NOMO-1 treated with dmso at 0.1 percent for 144 hours (cell line): ENCODE results near the gene SH2B3.
A peak's percentile ranks its signal among the peaks of the same experiment; 100 is the strongest.

Experiments
- DNase-seq: peaks from one replicate; lab custom pipeline; 2025; ENCODE audit not compliant: unreplicated experiment; lab: John Stamatoyannopoulos, UW

SH2B3 gene

GRCh38 chr12:111443586-111443985 is 37.9 kb downstream of the SH2B3 start:
- peak; percentile 5 for DNase-seq

- no peak for DNase-seq
Observed at GRCh38 chr12:111444314-111444924, 38.7 kb downstream of the SH2B3 start.

GRCh38 chr12:111444925-111445725 is 39.4 kb downstream of the SH2B3 start:
- DNase-seq = peak; percentile 88

- DNase-seq = no peak
Observed at GRCh38 chr12:111445726-111446581, 40.2 kb downstream of the SH2B3 start.

DNA sequence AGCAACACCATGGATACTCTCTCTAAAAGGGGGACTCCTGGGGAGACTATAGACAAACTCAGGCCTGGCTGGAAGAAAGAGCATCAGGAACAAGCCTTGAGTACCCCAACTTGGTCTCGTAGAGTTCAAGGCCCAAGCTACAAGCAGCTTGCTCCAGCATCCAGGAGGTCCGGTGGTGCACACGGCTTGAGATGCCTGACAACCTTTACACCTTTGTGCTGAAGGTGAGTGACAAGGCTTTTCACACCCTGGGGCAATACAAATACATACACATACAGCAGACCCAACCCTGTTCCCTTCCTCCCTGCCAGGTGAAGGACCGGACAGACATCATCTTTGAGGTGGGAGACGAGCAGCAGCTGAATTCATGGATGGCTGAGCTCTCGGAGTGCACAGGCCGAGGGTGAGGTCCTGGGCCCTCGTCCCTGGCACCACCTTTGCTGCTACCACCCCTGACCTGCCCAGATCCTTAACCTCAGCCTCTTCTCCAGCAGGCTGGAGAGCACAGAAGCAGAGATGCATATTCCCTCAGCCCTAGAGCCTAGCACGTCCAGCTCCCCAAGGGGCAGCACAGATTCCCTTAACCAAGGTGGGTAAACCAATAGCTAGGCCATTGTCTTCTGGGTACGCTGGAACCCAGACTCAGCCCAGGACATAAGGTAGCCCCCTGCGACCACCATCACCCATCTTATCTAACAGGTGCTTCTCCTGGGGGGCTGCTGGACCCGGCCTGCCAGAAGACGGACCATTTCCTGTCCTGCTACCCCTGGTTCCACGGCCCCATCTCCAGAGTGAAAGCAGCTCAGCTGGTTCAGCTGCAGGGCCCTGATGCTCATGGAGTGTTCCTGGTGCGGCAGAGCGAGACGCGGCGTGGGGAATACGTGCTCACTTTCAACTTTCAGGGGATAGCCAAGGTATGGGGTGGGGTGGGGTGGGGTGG is 41.2 kb downstream of the SH2B3 start:
- no peak for DNase-seq

GRCh38 chr12:111447571-111448265 is 42.0 kb downstream of the SH2B3 start:
- no peak for DNase-seq

DNA sequence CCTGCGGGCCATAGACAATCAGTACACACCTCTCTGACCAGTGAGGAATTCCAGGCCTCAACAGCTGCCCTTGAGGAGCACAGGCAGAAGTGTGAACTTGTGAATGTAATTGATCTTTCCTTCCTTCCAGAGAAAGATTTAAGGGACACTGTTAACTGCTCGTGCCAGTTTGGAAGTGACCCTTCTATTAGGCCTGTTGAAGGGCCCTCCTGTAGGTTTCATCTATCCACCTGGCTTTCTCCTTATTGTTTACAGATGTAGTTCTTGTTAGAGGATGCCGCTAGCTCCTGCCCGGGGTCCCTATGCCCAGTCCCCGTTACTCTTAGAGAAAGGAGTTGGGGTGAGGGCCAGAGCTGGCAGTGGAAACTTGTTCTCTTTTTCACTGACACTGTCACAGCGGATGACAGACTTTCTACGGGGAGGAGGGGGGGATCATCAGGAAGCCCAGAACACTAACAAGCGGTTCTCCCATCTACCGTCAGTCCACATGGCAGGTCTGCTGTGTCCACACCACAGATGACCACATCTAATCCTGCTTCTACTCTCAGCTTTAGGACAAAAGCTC is 42.6 kb downstream of the SH2B3 start:
- DNase-seq = no peak

DNA sequence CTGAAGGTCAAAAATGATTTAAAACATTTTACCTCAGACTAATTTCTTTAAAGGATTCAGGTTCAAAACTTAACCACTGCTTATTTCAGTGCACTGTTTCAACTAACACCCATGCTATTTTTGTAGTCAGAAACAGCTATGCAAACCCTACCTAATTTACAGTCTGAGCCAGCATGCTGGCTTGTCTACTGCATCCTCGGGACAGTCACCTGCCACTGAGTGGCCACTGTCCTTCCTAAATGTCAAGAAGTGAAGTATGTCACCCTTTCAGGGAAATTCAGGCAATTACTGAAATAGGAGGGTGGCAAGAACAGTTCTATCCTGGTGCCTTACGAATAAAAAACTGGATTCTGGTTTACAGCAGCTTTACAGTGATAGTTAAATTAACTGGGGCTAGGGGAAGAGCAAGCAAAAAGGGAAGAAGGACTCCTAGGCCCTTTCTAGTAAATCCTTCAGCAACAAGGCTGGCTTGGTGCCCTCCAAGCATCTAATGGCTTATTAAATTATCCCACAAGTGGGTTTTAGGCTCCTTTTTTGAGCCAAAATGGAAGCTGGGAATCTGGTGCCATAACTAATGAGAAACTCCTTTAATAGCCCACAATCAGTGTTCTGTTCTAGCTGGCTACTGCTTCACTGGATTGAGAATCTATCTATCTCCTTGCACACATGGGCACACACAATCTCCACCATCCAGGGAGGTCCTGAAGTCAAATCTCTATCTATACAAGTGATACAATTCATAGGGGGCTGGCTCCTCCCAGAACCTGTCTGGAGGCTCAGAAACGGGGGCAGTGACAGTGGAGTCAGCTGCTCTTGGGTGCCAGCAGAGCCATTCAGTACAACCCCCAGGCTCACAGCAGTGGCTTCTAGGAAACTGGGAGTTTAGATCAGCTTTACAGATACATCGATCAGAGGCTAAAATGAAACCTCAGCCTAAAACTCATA is 43.4 kb downstream of the SH2B3 start:
- DNase-seq = no peak

DNA sequence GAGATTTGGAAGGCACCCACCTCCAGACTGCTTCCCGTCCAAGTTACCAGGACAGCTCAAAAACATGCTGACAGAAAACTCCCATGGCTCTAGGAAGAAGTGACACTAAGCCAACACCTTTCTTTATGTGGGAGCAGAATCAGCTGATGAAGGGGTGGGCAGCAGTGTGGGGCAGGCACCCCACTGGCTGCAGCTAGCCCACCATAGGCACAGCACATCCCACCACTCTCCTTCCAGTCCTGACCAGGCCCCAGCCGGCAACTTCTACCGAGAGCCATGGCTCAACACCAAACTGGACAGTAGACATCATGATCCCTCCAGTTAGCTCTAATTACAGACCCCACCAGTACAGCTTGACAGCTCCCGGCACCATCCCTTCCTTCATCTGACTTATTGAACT is 45.0 kb downstream of the SH2B3 start:
- DNase-seq = no peak

- DNase-seq = no peak
Observed at GRCh38 chr12:111451232-111451631, 45.5 kb downstream of the SH2B3 start.

DNA sequence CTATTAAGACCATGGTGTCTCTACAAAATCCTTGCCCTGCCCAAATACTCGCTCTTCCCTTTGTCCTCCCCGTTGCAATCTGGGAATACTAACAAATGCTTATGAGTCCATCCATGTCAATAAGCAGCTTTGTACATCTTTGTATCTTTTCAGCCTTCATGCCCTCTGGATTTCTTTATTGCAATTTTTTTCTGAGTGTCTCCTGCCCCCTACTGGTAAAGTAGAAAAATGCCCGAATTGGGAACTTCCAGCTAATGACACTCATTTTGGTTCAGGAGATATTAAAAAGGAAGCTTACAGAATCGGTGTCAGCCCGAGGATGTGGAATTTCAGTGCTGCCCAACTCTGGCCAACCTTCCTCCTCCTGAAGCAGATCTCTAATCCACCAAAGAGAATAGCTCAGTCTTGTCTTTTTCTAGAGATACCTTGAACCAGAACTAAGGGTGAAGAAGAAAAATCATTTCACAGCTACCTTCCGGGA is 46.0 kb downstream of the SH2B3 start:
- DNase-seq = peak; percentile 30

DNA sequence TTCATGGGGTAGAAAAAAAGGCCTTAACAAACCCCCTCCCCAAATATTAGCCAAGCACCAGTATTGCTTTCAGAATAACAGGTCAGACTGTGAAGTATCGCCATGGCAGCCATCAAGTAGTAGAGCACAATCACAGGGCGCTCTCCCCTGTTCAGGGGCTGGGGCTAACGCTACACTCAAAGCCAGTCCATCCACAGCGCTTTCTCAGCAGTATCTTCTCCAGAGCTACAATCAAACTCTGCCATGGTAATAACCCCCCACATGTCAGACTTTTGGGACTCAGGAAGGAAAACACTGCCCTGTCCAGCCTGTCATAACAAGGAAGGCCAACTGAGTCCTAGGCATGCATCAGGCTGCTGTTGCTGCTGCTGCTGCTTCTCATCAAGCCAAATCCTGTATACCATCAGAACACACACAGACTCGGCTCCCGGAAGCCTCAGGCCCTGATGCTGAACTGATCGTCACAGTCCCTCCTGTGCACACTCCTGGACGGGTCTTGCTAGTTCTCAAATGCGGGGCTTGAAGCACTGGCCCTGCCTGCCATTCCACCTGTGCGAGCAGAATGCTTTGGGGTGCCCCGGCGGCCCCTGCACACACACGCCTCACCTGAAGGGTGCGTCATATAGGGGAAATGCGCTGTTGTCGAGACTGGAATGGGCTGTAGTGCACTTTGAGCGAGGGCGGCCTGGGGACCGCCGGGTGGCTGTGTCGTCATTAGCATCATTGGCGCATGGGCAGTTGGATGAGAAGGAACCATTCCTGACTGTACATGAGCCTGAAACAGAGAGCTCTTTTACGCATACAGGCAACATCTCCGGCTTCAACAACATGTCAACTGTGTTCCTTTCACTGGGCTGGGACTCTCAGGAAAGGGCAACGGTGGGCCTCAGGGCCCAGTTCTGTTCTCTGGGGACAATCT is 47.6 kb downstream of the SH2B3 start:
- no peak for DNase-seq

GRCh38 chr12:111454311-111454710 is 48.6 kb downstream of the SH2B3 start:
- DNase-seq = no peak

GRCh38 chr12:111454716-111455447 is 49.2 kb downstream of the SH2B3 start:
- no peak for DNase-seq

GRCh38 chr12:111455448-111456320 is 50.0 kb downstream of the SH2B3 start:
- no peak for DNase-seq

GRCh38 chr12:111457071-111457470 is 51.3 kb downstream of the SH2B3 start:
- no peak for DNase-seq
